HG02763 (cell line): Measurements from ENCODE around the gene LMX1B.

Source experiments
- ATAC-seq: cut with Tn5 transposase; IDR thresholded peaks from one replicate; pipeline ENCODE4 v1.9.1; 2021; ENCODE audit warnings: mild to moderate bottlenecking, moderate library complexity; ENCODE audit not compliant: unreplicated experiment

The LMX1B gene

GRCh38 chr9:126734877-126735276 lies 121.1 kb downstream of the LMX1B start:
- ATAC-seq = no peak

- no peak for ATAC-seq
Measured at GRCh38 chr9:126735482-126735881, 121.8 kb downstream of the LMX1B start.

- no peak for ATAC-seq
Measured at GRCh38 chr9:126738553-126738952, 124.8 kb downstream of the LMX1B start.

GRCh38 chr9:126743041-126743440 lies 129.3 kb downstream of the LMX1B start:
- no peak for ATAC-seq

GRCh38 chr9:126745574-126746411 lies 132.1 kb downstream of the LMX1B start:
- ATAC-seq = no peak
